Stimulated activated CD8-positive, alpha-beta memory T cell treated with anti-CD3 and anti-CD28 coated beads, Interleukin-7, amount 100 ng/mL, for 4 hours (primary cell): ENCODE measurements around the gene EVX2.

ENCODE experiments used
- DNase-seq, 2 donors: peaks; one replicate each; pipeline ENCODE4 v3.0.0-alpha.2; 2020; ENCODE audit warnings: low read depth in 2 of 2

The EVX2 gene

DNA sequence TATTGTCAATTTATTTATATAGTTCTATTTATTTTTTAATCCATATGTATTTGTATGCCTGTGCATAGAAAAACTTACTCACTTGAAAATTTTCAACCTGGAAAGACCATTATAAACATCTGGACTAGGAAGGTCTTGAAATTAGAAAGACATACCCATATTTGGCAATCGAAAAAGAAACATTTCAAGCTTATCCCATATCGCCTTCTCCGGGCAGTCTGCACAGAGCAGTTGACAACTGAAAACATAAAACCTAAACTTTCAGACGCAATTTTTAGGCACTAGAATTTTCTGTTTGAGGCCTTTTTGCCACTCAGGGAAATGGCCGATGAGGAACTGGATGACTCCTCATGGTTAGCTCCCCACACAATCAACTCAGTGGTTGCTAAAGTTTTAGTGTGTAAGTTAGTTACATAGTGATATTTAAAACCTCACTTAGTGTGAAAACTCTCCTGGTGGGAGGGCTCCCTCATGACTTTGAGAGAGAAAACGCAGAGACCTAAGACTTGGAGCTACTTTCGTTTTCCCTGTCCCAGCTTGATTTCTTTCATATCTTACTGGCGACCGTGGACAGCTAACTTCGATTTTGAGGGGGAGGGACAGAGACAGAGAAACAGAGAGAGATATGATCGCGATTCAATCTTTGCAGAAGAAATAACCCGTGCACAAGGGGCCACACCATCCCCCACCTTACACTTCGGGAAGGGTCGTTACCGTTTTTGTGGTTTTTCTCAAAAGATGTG lies 12.7 kb upstream of the EVX2 start:
- DNase-seq, result no peak

GRCh38 chr2:176095421-176095820 lies 11.7 kb upstream of the EVX2 start:
- DNase-seq, result no peak

GRCh38 chr2:176094349-176094748 lies 10.6 kb upstream of the EVX2 start:
- DNase-seq, result no peak

DNA sequence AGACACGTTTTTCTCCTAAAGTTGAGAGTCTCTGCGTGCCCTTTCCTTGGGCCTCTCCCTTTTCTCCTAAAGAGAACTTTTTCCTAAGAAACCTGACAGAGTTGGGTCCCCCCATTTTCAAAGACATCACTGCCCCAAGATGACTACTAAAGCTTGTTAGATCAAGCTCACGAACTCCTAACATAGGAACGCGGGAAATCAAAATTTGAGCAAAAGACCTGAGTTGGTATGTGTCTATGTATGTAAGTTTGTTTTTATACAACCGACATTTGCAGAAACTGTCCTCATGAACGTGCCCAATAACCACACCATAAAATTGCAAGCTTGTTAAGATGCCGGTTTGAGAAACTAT lies 10.1 kb upstream of the EVX2 start:
- DNase-seq, result no peak

- no peak for DNase-seq
Observed at GRCh38 chr2:176093145-176093897, 9.6 kb upstream of the EVX2 start.

DNA sequence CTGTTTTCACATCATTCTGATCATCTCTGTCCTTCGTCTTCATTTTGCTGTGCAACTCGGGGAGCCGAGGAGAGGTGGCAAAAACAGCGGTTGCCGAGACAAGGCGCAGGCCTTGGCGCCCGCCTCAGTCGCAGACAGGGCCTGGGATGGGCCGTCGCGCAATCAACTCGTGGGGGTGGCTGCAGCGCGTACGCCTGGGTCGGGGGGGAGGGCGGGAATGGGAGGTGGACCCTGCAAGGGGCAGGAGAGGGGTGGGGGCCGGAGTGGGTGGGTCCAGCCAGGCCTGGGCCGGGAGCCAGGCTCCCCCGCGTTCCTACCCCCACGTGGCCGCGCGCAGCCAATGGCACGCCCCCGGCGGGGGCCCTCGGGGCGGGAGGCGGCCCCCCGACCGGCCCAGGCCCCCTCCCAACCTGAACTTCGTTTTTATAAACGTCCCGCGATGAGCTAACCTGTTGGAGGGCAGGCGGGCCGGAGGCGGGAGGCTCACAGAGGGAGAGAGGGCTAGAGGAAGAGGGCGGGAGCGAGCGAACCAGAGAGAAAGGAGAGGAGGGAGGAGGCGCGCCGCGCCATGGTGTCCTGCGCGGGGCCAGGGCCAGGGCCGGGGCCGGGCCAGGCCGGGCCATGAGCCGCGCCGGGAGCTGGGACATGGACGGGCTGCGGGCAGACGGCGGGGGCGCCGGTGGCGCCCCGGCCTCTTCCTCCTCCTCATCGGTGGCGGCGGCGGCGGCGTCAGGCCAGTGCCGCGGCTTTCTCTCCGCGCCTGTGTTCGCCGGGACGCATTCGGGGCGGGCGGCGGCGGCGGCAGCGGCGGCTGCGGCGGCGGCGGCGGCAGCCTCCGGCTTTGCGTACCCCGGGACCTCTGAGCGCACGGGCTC lies 8.7 kb upstream of the EVX2 start, which contains the start of gene HOXD13:
Gene HOXD13, plus strand, starts transcription at position 452 of the 875 bp plus-strand sequence. Its CDS starts 170 bp downstream, at position 622.
- DNase-seq, result no peak

- no peak for DNase-seq
Observed at GRCh38 chr2:176091329-176092258, 7.8 kb upstream of the EVX2 start.

- no peak for DNase-seq
Observed at GRCh38 chr2:176090862-176091261, 7.1 kb upstream of the EVX2 start.

GRCh38 chr2:176089843-176090395 lies 6.2 kb upstream of the EVX2 start:
- DNase-seq, result no peak

GRCh38 chr2:176088937-176089842 lies 5.4 kb upstream of the EVX2 start:
- DNase-seq, result no peak

- DNase-seq, result no peak
Observed at GRCh38 chr2:176088048-176088936, 4.5 kb upstream of the EVX2 start.

DNA sequence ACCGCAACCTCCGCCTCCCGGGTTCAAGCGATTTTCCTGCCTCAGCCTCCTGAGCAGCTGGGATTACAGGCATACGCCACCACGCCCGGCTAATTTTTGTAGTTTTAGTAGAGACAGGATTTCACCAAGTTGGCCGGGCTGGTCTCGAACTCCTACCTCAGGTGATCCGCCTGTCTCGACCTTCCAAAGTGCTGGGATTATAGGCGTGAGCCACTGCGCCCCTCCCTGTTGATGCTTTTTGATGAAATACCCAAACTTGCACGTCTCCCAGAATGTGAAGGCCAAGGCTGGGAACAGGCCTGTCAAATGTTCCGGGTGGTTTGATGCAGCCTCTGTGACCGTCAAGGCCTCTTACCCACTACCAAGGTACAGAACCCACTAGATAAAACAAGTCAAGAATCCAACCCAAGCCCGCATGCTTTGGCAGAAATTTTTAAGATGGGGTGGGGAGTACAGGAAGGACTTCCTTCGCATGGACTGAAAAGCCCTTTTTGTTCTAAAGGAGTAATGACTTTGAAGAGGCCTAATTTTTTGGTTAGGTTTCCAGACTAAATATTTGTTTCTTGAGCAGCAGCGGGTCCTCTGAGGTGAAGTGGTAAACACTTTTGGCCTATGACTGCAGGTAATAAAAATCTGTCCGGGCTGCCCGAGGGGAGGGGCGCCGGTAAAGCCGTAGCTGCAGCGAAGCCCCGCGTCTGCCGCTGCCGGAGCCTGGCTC lies 3.7 kb upstream of the EVX2 start:
- no peak for DNase-seq

- no peak for DNase-seq
Observed at GRCh38 chr2:176085861-176086771, 2.4 kb upstream of the EVX2 start.

DNA sequence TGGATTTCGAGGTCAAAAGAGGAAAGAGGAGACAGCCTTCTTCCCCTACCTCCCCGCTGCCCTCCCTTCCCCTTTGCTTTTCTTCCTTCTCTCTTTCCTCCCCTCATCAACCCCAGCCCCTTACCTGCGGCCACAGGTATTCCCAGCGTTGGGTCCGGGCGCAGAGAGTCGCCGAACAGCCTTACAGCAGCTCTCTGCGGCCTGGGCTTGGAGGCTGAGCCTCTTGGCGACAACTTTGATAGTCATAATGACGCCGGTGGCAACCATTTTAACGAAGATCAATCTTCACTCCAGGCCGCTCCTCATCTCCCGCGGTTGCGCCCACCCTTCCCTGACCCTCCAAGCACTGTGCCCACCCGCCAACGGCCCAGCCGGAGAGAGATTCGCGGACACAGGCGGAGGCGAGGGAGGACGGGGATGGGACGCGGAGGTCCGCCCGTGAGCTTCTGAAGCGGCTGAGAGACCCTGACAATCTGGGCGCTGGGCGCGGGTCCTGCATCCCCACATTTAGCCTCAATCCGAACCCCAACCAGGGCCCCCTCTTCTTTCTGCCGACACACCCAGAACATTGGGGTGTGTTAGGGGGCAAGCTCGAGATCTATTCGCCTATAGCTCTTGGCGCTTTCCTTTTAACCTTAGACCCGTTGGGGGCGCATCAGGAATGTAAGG lies 1.5 kb upstream of the EVX2 start:
- DNase-seq, result no peak

- no peak for DNase-seq
Observed at GRCh38 chr2:176084611-176085119, 903 bp upstream of the EVX2 start.
